ENCODE data around the gene POLR2A. TPM values are rescaled to one million over a fixed set of nuclear protein-coding genes. Genes with fewer than 3 reads are reported as not detected.

Gene POLR2A
- total RNA-seq, 2 experiments from 2014 or later, result 491 to 501 TPM

GRCh38 chr17:7478276-7479212 lies 5.6 kb upstream of the POLR2A start:
- H3K4me3 ChIP-seq (ENCODE audit: low read length), result peak overlapping the region; percentile 77

GRCh38 chr17:7479213-7480088 lies 4.7 kb upstream of the POLR2A start, which contains the start of gene ZBTB4:
TSS of gene ZBTB4 (minus strand) at chr17:7479631. CDS start at chr17:7466801, 12,830 bp downstream.
- peak within 1 kb of the TSS; percentile 77 for H3K4me3 ChIP-seq (ENCODE audit: low read length)

More at GRCh38 chr17:7478276-7479212, 5.6 kb upstream of the POLR2A start:
- peaks cover 60% of the 10 kb centered on the region for H3K4me1 Mint-ChIP-seq (ENCODE audit: low read depth)
- intact Hi-C loops (cut with DNase I, micrococcal nuclease), result loop anchor here (1.0 to 2.0 kb wide), 2 partner anchors 23 to 42 kb away; no protein-coding TSS in a partner anchor
- ChIA-PET POLR2A (interaction anchor here (0.7 to 7.2 kb wide), 24 partner anchors 7 to 678 kb away, joined by 3 to 137 read pairs (median 5); partner anchors contain the start of genes ACADVL, ATP1B2, CHRNB1 and FGF11), CTCF (interaction anchor here (1.8 to 3.5 kb wide), 2 partner anchors 42 to 123 kb away, joined by 6 to 25 read pairs; partner anchors contain the start of gene TMEM102)
- H3K27me3 ChIP-seq (ENCODE audit: control insufficient read depth in 1 of 2, insufficient read depth in 2 of 2, low read length in 2 of 2), result no peaks in the 10 kb centered on the region
- no peaks in the 10 kb centered on the region for H3K9me3 ChIP-seq (ENCODE audit: control insufficient read depth in 1 of 2, insufficient read depth in 1 of 2, low read length in 2 of 2)
- no peak for TF ChIP-seq CTCF (IDR thresholded peaks at IDR 0.05)
- H3K27me3 Mint-ChIP-seq, result no peaks in the 10 kb centered on the region
- DNase-seq (peak; percentile 46 to 88 (median 70)), ATAC-seq (ENCODE audit: poor library complexity) (peak; percentile 46)
- peaks cover 81% of the 10 kb centered on the region for H3K4me1 ChIP-seq (ENCODE audit: insufficient read depth, low read length)
- peaks cover 23% of the 10 kb centered on the region for H3K36me3 Mint-ChIP-seq (ENCODE audit: low read depth)
- H3K36me3 ChIP-seq (ENCODE audit: insufficient read depth, low read length), result peaks cover 6% of the 10 kb centered on the region
- H3K4me3 Mint-ChIP-seq, result peak overlapping the region; percentile 91
- peak overlapping the region; percentile 93 for H3K27ac Mint-ChIP-seq
- H3K27ac ChIP-seq (ENCODE audit: low read depth in 1 of 2, low read length in 2 of 2), result peak overlapping the region; percentile 70 to 99
- no peaks in the 10 kb centered on the region for H3K9me3 Mint-ChIP-seq

More at GRCh38 chr17:7479213-7480088, 4.7 kb upstream of the POLR2A start, which contains the start of gene ZBTB4:
- DNase-seq (peak; percentile 48 to 89 (median 67)), ATAC-seq (ENCODE audit: poor library complexity) (peak; percentile 3)
- no peak for TF ChIP-seq CTCF (IDR thresholded peaks at IDR 0.05)
- H3K9me3 Mint-ChIP-seq, result no peaks in the 10 kb centered on the region
- H3K36me3 ChIP-seq (ENCODE audit: insufficient read depth, low read length), result peaks cover 6% of the 10 kb centered on the region
- H3K27me3 Mint-ChIP-seq, result no peaks in the 10 kb centered on the region
- H3K27me3 ChIP-seq (ENCODE audit: control insufficient read depth in 1 of 2, insufficient read depth in 2 of 2, low read length in 2 of 2), result no peaks in the 10 kb centered on the region
- H3K36me3 Mint-ChIP-seq (ENCODE audit: low read depth), result peaks cover 32% of the 10 kb centered on the region
- ChIA-PET CTCF (interaction anchor here (0.6 to 3.5 kb wide), 4 partner anchors 43 to 160 kb away, joined by 4 to 25 read pairs (median 5); partner anchors contain the start of gene TMEM102), POLR2A (interaction anchor here (0.7 to 7.2 kb wide), 31 partner anchors 6 to 677 kb away, joined by 3 to 137 read pairs (median 5); partner anchors contain the start of genes ACADVL, ATP1B2, CD68 and CHRNB1)
- intact Hi-C loops (cut with DNase I, micrococcal nuclease), result loop anchor here (2.0 to 10.0 kb wide), 5 partner anchors 43 to 675 kb away; partner anchors contain the start of genes EIF5A (in 1 of the 2), PER1 (in 1 of the 2) and SLC16A13 (in 1 of the 2)
- peak within 1 kb of the TSS; percentile 94 for H3K4me3 Mint-ChIP-seq
- peaks cover 72% of the 10 kb centered on the region for H3K4me1 ChIP-seq (ENCODE audit: insufficient read depth, low read length)
- H3K27ac ChIP-seq (ENCODE audit: low read depth in 1 of 2, low read length in 2 of 2), result peak within 1 kb of the TSS; percentile 73 to 99
- peaks cover 66% of the 10 kb centered on the region for H3K4me1 Mint-ChIP-seq (ENCODE audit: low read depth)
- peak within 1 kb of the TSS; percentile 93 for H3K27ac Mint-ChIP-seq
- H3K9me3 ChIP-seq (ENCODE audit: control insufficient read depth in 1 of 2, insufficient read depth in 1 of 2, low read length in 2 of 2), result no peaks in the 10 kb centered on the region

Measured in CD4-positive, alpha-beta T cell (primary cell).